ENCODE measurements around the gene PAPPA. TPM values are rescaled to one million over a fixed set of nuclear protein-coding genes. Genes with fewer than 3 reads are reported as not detected.

The PAPPA gene
- total RNA-seq, 1 experiment from 2014 or later = 0.05 TPM

DNA sequence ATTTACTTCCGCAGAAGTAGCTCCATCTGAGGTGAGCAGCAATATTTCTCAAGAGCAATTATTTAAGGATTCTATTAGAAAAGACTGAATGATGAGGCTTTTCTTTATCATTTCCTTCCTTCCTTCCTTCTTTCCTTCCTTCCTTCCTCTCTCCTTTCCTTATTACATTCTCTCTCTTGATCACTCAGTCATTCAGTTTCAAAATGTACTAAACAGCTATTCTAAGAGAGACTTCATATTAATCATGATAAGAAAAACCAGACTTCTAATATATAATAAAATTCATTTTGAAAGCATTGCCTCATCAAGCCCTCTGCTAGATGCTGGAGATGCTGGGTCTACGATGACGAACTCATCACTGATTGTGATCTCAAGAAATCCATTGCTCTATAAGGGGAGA lies 30.4 kb upstream of the PAPPA start:
- no peaks in the 10 kb centered on the region for H3K4me1 ChIP-seq (ENCODE audit: control insufficient read depth in 1 of 2, insufficient read depth in 2 of 2, low read length in 2 of 2)
- H3K79me2 ChIP-seq (ENCODE audit: insufficient read depth, low read length) = no peaks in the 10 kb centered on the region
- CTCF ChIA-PET = interaction anchor here (1.4 to 1.9 kb wide), 2 partner anchors 11 to 530 kb away, joined by 3 to 6 read pairs; no protein-coding TSS in a partner anchor
- ATAC-seq (no peak), DNase-seq (ENCODE audit: low read depth, low spot score) (no peak)
- H3K4me2 ChIP-seq (ENCODE audit: low read length) = no peak overlapping the region
- H3K27ac ChIP-seq (ENCODE audit: low read depth, low read length) = no peak overlapping the region
- no peak overlapping the region for H2AFZ ChIP-seq (ENCODE audit: low read depth, low read length, poor library complexity, severe bottlenecking)
- H3K4me3 ChIP-seq (replicated peaks in 1 of 2; ENCODE audit: low read depth in 1 of 2, low read length in 2 of 2) = no peak overlapping the region
- POLR2A ChIA-PET = no interaction called here
- no peaks in the 10 kb centered on the region for H3K9me2 ChIP-seq (ENCODE audit: insufficient read depth)
- RAD21 ChIA-PET (ENCODE audit: low non-redundant PET in 1 of 2, low total read pairs in 2 of 2, uncharacterized antibody in 2 of 2, unreplicated experiment in 2 of 2) = no interaction called here
- TF ChIP-seq EZH2phosphoT487 (IDR thresholded peaks at IDR 0.05; ENCODE audit: borderline replicate concordance) (no peak), ZFX (IDR thresholded peaks at IDR 0.05) (no peak), POLR2A (IDR thresholded peaks at IDR 0.05; ENCODE audit: borderline replicate concordance, extremely low read depth, insufficient read depth, insufficient read length) (no peak), EZH2 (IDR thresholded peaks at IDR 0.05) (no peak), FOSL1 (IDR thresholded peaks at IDR 0.05; ENCODE audit: low read depth) (no peak), CBX3 (IDR thresholded peaks at IDR 0.05; ENCODE audit: low read depth) (no peak), SIN3A (IDR thresholded peaks at IDR 0.05; ENCODE audit: low read depth) (no peak)
- no peaks in the 10 kb centered on the region for H3K9me3 ChIP-seq (ENCODE audit: control insufficient read depth in 1 of 2, insufficient read depth in 1 of 2, low read depth in 1 of 2, low read length in 2 of 2)
- BruUV-seq (replicated peaks) = no TSS peak
- intact Hi-C loops (cut with micrococcal nuclease) = no loop called here
- no peaks in the 10 kb centered on the region for H3K36me3 ChIP-seq (ENCODE audit: control insufficient read depth in 1 of 2, insufficient read depth in 2 of 2, low read length in 2 of 2)
- no peaks in the 10 kb centered on the region for H4K20me1 ChIP-seq (ENCODE audit: insufficient read depth)
- H3K27me3 ChIP-seq (ENCODE audit: insufficient read depth, low read length) = peaks cover 4% of the 10 kb centered on the region; the same call in 1 of the 2 replicates
- no peak overlapping the region for H3K9ac ChIP-seq (ENCODE audit: low read length)

DNA sequence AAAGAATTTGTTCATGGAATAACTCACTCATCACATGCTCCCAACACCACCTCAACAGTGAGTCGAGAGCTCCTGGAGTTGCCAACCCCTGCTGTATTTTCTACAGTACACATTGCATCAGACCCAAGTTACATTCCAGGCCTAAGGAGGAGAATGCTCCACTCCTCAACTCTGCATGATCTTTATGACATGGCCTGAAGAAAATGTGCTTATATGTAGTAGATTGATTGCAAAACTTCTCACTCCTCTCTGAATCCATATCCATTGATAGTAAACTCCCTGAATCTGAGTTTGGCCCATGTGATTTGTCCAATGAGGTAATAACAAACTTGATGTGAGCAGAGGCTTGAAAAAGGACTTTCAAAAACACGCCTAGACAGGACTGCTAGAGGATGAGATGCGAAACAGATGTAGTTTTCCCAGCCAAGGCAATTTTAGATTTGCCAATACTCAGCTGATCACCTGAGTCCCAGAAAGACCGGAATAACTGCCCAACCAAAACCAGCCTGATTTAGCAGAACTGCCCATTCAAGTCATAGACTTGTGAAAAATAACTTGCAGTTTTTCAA lies 29.0 kb upstream of the PAPPA start:
- no peak for DNase-seq (ENCODE audit: low read depth, low spot score)

More for the DNA sequence above, 29.0 kb upstream of the PAPPA start:
- ChIA-PET POLR2A (no interaction called here), CTCF (no interaction called here), RAD21 (ENCODE audit: low non-redundant PET in 1 of 2, low total read pairs in 2 of 2, uncharacterized antibody in 2 of 2, unreplicated experiment in 2 of 2) (no interaction called here)
- H4K20me1 ChIP-seq (ENCODE audit: insufficient read depth) = no peaks in the 10 kb centered on the region
- H2AFZ ChIP-seq (ENCODE audit: low read depth, low read length, poor library complexity, severe bottlenecking) = no peak overlapping the region
- no peak overlapping the region for H3K9ac ChIP-seq (ENCODE audit: low read length)
- TF ChIP-seq, protein P1, sequence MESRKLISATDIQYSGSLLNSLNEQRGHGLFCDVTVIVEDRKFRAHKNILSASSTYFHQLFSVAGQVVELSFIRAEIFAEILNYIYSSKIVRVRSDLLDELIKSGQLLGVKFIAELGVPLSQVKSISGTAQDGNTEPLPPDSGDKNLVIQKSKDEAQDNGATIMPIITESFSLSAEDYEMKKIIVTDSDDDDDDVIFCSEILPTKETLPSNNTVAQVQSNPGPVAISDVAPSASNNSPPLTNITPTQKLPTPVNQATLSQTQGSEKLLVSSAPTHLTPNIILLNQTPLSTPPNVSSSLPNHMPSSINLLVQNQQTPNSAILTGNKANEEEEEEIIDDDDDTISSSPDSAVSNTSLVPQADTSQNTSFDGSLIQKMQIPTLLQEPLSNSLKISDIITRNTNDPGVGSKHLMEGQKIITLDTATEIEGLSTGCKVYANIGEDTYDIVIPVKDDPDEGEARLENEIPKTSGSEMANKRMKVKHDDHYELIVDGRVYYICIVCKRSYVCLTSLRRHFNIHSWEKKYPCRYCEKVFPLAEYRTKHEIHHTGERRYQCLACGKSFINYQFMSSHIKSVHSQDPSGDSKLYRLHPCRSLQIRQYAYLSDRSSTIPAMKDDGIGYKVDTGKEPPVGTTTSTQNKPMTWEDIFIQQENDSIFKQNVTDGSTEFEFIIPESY (IDR thresholded peaks at IDR 0.05; ENCODE audit: extremely low read depth, insufficient replicate concordance, low read length) = no peak
- TF ChIP-seq EZH2 (IDR thresholded peaks at IDR 0.05) = no peak
- no peak for TF ChIP-seq EZH2phosphoT487 (IDR thresholded peaks at IDR 0.05; ENCODE audit: borderline replicate concordance)
- TF ChIP-seq, protein P2, sequence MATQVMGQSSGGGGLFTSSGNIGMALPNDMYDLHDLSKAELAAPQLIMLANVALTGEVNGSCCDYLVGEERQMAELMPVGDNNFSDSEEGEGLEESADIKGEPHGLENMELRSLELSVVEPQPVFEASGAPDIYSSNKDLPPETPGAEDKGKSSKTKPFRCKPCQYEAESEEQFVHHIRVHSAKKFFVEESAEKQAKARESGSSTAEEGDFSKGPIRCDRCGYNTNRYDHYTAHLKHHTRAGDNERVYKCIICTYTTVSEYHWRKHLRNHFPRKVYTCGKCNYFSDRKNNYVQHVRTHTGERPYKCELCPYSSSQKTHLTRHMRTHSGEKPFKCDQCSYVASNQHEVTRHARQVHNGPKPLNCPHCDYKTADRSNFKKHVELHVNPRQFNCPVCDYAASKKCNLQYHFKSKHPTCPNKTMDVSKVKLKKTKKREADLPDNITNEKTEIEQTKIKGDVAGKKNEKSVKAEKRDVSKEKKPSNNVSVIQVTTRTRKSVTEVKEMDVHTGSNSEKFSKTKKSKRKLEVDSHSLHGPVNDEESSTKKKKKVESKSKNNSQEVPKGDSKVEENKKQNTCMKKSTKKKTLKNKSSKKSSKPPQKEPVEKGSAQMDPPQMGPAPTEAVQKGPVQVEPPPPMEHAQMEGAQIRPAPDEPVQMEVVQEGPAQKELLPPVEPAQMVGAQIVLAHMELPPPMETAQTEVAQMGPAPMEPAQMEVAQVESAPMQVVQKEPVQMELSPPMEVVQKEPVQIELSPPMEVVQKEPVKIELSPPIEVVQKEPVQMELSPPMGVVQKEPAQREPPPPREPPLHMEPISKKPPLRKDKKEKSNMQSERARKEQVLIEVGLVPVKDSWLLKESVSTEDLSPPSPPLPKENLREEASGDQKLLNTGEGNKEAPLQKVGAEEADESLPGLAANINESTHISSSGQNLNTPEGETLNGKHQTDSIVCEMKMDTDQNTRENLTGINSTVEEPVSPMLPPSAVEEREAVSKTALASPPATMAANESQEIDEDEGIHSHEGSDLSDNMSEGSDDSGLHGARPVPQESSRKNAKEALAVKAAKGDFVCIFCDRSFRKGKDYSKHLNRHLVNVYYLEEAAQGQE (IDR thresholded peaks at IDR 0.05; ENCODE audit: low read depth) = no peak
- no peak for TF ChIP-seq YY1 (IDR thresholded peaks at IDR 0.05; ENCODE audit: extremely low read depth, insufficient replicate concordance, low read depth, low read length)
- no peak for TF ChIP-seq CBX3 (IDR thresholded peaks at IDR 0.05; ENCODE audit: low read depth)
- no peak for TF ChIP-seq FOSL1 (IDR thresholded peaks at IDR 0.05; ENCODE audit: low read depth)
- no peak for TF ChIP-seq ATF3 (IDR thresholded peaks at IDR 0.05)
- no peak for TF ChIP-seq EGR1 (IDR thresholded peaks at IDR 0.05; ENCODE audit: low read depth)
- no peak for TF ChIP-seq ZNF274 (IDR thresholded peaks at IDR 0.05; ENCODE audit: low read depth, low read length)
- no peak for TF ChIP-seq MAX (IDR thresholded peaks at IDR 0.05)
- no peak for TF ChIP-seq ZFX (IDR thresholded peaks at IDR 0.05)
- H3K9me2 ChIP-seq (ENCODE audit: insufficient read depth) = no peaks in the 10 kb centered on the region
- H3K36me3 ChIP-seq (ENCODE audit: control insufficient read depth in 1 of 2, insufficient read depth in 2 of 2, low read length in 2 of 2) = no peaks in the 10 kb centered on the region
- H3K4me3 ChIP-seq (replicated peaks in 1 of 2; ENCODE audit: low read depth in 1 of 2, low read length in 2 of 2) = no peak overlapping the region
- H3K4me2 ChIP-seq (ENCODE audit: low read length) = no peak overlapping the region
- no peaks in the 10 kb centered on the region for H3K79me2 ChIP-seq (ENCODE audit: insufficient read depth, low read length)
- ATAC-seq = no peak
- H3K4me1 ChIP-seq (ENCODE audit: control insufficient read depth in 1 of 2, insufficient read depth in 2 of 2, low read length in 2 of 2) = no peaks in the 10 kb centered on the region
- intact Hi-C loops (cut with micrococcal nuclease) = no loop called here
- H3K9me3 ChIP-seq (ENCODE audit: control insufficient read depth in 1 of 2, insufficient read depth in 1 of 2, low read depth in 1 of 2, low read length in 2 of 2) = no peaks in the 10 kb centered on the region
- peaks cover 5% of the 10 kb centered on the region; the same call in 1 of the 2 replicates for H3K27me3 ChIP-seq (ENCODE audit: insufficient read depth, low read length)
- BruUV-seq (replicated peaks) = no TSS peak
- no peak overlapping the region for H3K27ac ChIP-seq (ENCODE audit: low read depth, low read length)
